GM19324 (cell line): ENCODE results near the gene SORCS2.

Source experiments
- ATAC-seq: cut with Tn5 transposase; IDR thresholded peaks from one replicate; pipeline ENCODE4 v1.9.1; 2021; ENCODE audit warnings: mild to moderate bottlenecking, moderate library complexity; ENCODE audit not compliant: unreplicated experiment, low FRiP score

The SORCS2 gene

GRCh38 chr4:7418131-7418943 lies 226.0 kb downstream of the SORCS2 start:
- ATAC-seq, result no peak

GRCh38 chr4:7419961-7420660 lies 227.8 kb downstream of the SORCS2 start:
- no peak for ATAC-seq

GRCh38 chr4:7420661-7421040 lies 228.3 kb downstream of the SORCS2 start:
- no peak for ATAC-seq

- no peak for ATAC-seq
Measured at GRCh38 chr4:7421356-7422150, 229.2 kb downstream of the SORCS2 start.

- ATAC-seq, result no peak
Measured at GRCh38 chr4:7422151-7422897, 230.0 kb downstream of the SORCS2 start.

GRCh38 chr4:7422898-7423180 lies 230.5 kb downstream of the SORCS2 start:
- no peak for ATAC-seq

- ATAC-seq, result no peak
Measured at GRCh38 chr4:7423391-7423790, 231.1 kb downstream of the SORCS2 start.

GRCh38 chr4:7423801-7424552 lies 231.6 kb downstream of the SORCS2 start:
- no peak for ATAC-seq

GRCh38 chr4:7424553-7425111 lies 232.3 kb downstream of the SORCS2 start:
- ATAC-seq, result no peak

GRCh38 chr4:7425124-7425523 lies 232.8 kb downstream of the SORCS2 start:
- ATAC-seq, result no peak

GRCh38 chr4:7425591-7426468 lies 233.5 kb downstream of the SORCS2 start:
- ATAC-seq, result no peak

- no peak for ATAC-seq
Measured at GRCh38 chr4:7426525-7427171, 234.3 kb downstream of the SORCS2 start.

GRCh38 chr4:7427361-7427760 lies 235.0 kb downstream of the SORCS2 start:
- ATAC-seq, result no peak

GRCh38 chr4:7427831-7428260 lies 235.5 kb downstream of the SORCS2 start:
- no peak for ATAC-seq

- no peak for ATAC-seq
Measured at GRCh38 chr4:7428261-7429068, 236.1 kb downstream of the SORCS2 start.

GRCh38 chr4:7429069-7429416 lies 236.7 kb downstream of the SORCS2 start:
- ATAC-seq, result no peak

GRCh38 chr4:7429601-7430078 lies 237.3 kb downstream of the SORCS2 start:
- no peak for ATAC-seq
